Kidney epithelial cell (primary cell): ENCODE measurements around the gene DLG2. TPM values are rescaled to one million over a fixed set of nuclear protein-coding genes. Genes with fewer than 3 reads are reported as not detected.
"Not testable (repeated sequence)": the region's sequence is repeated elsewhere in the genome, so short reads cannot be mapped to it uniquely, and the experiment has no call there.

ENCODE experiments used
- DNase-seq: peaks from one replicate; pipeline ENCODE4 v3.0.0-alpha.2; 2010; ENCODE audit warnings: low read depth
- H3K27me3 ChIP-seq: 2 replicates; pipeline ENCODE4 v1.6.0; 2011; ENCODE audit warnings: low read length; ENCODE audit not compliant: control insufficient read depth, insufficient read depth
- H3K36me3 ChIP-seq: 2 replicates; pipeline ENCODE4 v1.5.1; 2011; ENCODE audit warnings: low read length; ENCODE audit not compliant: control insufficient read depth, insufficient read depth
- H3K4me3 ChIP-seq: 2 replicates; pipeline ENCODE4 v1.5.1; 2011; ENCODE audit warnings: low read depth, mild to moderate bottlenecking, control low read depth, low read length
- total RNA-seq: library from RNA; depleted of rRNA; stranded (reverse); fragments of >200 nt; gene quantifications from 2 replicates; pipeline ENCODE4 v1.2.3, GENCODE V29; 2015
- TF ChIP-seq, protein P1 (sequence below): IDR thresholded peaks from 2 replicates; pipeline ENCODE4 v1.5.1; 2011; ENCODE audit warnings: mild to moderate bottlenecking, moderate library complexity, low read length, control low read depth, inconsistent platforms; ENCODE audit not compliant: insufficient read depth, poor library complexity, severe bottlenecking

Gene DLG2
- 0.75 and 1.8 TPM in 2 replicates for total RNA-seq

DNA sequence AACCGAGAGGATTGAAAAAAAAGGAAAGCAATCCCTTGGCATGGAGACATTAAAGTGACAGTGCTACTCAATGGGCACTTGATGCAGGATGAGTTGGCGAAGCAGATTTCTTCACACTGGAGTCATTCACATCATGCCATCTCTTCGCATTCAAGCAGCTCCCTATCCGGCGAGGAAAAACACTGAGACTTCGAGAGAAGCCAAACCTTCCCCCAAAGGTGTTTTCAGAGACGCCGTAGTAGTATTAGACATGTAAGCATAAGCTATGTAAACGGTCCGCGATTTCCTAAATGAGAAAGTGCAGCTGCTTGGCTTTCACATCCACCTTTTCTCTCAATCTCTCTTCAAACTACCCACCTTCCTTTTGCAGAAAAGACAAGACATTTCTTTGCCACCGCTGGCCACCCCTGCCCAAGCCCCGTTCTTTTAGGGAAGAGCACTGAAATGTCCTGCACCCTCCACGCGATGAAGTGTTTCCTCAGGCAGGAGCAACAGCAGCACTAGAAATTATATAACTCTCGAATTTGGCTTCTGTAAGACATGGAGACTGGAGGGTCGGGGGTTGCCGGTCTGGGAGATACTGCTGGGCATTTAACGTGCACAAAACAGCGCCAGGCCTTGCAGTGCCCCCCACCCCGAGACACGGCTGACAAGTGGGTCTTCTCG lies at the start of gene DLG2:
DLG2 (minus strand) TSS at position 13 of the 666 bp plus-strand sequence.
- no peaks in the 10 kb centered on the region for H3K36me3 ChIP-seq
- peak within 1 kb of the TSS; percentile 60 for H3K4me3 ChIP-seq
- TF ChIP-seq, protein P1, sequence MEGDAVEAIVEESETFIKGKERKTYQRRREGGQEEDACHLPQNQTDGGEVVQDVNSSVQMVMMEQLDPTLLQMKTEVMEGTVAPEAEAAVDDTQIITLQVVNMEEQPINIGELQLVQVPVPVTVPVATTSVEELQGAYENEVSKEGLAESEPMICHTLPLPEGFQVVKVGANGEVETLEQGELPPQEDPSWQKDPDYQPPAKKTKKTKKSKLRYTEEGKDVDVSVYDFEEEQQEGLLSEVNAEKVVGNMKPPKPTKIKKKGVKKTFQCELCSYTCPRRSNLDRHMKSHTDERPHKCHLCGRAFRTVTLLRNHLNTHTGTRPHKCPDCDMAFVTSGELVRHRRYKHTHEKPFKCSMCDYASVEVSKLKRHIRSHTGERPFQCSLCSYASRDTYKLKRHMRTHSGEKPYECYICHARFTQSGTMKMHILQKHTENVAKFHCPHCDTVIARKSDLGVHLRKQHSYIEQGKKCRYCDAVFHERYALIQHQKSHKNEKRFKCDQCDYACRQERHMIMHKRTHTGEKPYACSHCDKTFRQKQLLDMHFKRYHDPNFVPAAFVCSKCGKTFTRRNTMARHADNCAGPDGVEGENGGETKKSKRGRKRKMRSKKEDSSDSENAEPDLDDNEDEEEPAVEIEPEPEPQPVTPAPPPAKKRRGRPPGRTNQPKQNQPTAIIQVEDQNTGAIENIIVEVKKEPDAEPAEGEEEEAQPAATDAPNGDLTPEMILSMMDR = no peak
- H3K27me3 ChIP-seq = no peaks in the 10 kb centered on the region
- no peak for DNase-seq

DNA sequence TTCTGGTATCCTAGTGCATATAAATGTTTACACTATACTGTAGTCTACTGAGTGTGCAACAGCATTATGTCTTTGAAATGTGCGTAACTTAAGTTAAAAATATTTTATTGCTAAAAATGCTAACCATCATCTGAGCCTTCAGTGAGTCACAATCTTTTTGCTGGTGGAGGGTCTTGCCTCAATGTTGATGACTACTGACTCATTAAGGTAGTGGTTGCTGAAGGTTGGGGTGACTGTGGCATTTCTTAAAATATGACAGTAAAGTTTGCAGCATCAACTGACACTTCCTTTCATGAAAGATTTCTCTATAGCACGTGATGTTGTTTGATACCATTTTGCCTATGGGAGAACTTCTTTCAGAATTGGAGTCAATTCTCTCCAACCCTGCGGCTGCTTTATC lies 46.2 kb upstream of the DLG2 start:
- TF ChIP-seq, protein P1 = no peak
- H3K4me3 ChIP-seq = no peak overlapping the region
- DNase-seq = no peak
- H3K36me3 ChIP-seq = no peaks in the 10 kb centered on the region
- no peaks in the 10 kb centered on the region for H3K27me3 ChIP-seq

DNA sequence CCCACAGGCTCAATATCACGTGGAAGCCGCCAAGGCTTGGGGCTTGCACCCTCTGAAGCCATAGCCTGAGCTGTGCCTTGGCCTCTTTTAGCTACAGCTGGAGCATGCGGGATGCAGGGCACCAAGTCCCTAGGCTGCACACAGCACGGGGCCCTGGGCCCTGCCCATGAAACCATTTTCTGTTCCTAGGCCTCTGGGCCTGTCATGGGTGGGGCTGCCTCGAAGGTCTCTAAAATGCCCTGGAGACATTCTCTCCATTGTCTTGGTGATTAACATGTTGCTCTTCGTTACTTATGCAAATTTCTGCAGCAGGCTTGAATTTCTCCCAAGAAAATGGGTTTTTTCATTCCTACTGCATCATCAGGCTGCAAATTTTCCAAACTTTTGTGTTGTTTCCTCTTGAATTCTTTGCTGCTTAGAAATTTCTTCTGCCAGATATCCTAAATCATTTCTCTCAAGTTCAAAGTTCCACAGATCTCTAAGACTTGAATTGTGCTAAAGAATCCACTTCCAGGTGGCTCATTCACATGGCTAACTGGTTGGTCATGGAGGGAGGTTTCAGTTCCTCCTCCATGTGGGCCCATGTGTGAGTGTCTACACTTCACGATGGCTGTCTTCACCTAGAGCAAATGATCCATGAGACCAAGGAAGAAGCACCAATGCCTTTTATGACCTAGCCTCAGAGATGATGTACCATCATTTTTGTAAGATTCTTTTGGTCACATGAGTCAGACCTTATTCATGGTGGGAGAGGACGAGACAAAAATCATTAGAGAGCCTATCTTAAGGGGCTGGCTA lies 45.2 kb upstream of the DLG2 start:
- TF ChIP-seq, protein P1 = no peak
- no peak for DNase-seq
- no peaks in the 10 kb centered on the region for H3K36me3 ChIP-seq
- no peaks in the 10 kb centered on the region for H3K27me3 ChIP-seq
- H3K4me3 ChIP-seq = no peak overlapping the region

DNA sequence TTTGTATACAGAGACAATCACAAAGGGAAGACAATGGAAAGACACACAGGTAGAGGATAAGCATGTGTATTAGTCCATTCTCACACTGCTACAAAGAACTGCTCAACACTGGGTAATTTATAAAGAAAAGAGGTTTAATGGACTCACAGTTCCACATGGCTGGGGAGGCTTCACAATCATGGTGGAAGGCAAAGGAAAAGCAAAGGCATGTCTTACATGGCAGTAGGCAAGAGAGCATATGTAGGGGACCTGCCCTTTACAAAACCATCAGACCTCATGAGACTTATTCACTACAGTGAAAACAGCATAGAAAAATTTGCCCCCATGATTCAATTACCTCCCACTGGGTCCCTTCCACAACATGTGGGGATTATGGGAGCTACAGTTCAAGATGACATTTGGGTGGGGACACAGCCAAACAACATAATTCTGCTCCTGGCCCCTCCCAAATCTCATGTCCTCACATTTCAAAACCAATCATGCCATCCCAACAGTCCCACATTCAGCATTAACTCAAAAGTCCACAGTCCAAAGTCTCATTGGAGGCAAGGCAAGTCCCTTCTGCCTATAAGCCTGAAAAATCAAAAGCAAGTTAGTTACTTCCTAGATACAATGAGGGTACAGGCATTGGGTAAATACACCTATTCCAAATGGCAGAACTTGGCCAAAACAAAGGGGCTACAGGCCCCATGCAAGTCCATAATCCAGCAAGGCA lies 44.0 kb upstream of the DLG2 start:
- DNase-seq = not testable (repeated sequence)

DNA sequence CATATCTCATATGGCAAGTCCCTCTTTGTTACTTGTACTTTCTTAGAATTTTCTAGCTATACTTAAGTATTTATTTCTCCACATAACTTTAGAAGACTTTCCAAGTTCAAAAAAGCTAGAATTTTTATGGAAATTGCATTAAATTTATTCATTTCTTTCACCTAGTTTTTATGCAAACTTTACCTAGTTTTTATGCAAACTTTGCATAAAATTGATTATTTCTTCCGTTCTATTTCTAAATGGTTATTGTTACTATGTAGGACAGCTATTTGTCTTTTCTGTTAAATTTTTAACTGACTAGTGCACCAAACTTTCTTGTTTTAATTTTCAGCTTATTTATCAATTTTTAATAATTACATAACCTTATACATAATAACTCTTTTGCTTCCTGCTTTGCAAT lies 41.0 kb upstream of the DLG2 start:
- TF ChIP-seq, protein P1 = no peak
- no peaks in the 10 kb centered on the region for H3K27me3 ChIP-seq
- no peak overlapping the region for H3K4me3 ChIP-seq
- H3K36me3 ChIP-seq = no peaks in the 10 kb centered on the region
- no peak for DNase-seq

More for the DNA sequence above, 44.0 kb upstream of the DLG2 start:
- not testable (repeated sequence) for H3K27me3 ChIP-seq, H3K36me3 ChIP-seq, H3K4me3 ChIP-seq

DNA sequence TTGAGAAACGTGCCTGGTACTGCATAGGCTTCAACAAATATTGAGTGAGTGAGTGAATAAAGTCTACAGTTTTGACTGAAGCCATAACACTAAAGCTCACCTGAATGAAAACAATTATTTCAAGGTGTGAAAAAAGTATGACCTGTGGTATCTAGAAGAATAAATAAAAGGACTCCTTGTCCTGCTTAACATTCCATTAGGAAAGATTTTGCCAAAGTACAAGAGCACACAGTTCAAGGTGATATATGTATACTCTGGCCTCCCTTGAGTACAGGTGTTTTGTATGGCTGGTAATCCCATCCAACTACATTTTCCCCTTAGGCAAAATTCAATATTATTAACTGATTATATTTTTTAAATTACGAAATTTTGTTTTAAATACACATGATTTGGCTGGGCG lies 39.5 kb upstream of the DLG2 start:
- H3K4me3 ChIP-seq = no peak overlapping the region
- no peak for DNase-seq
- TF ChIP-seq, protein P1 = no peak
- no peaks in the 10 kb centered on the region for H3K27me3 ChIP-seq
- H3K36me3 ChIP-seq = no peaks in the 10 kb centered on the region
